BLaER1 treated with 17β-estradiol and CSF1 and Interleukin-3, amounts not matched to agents 10 nM and 100 nM (cell line): ENCODE results near the gene NOVA1.

ENCODE experiments used
- H3K27ac ChIP-seq, 11 experiments: shearing (Covaris generic); formaldehyde crosslinking; 2 replicates each; pipeline ENCODE4 v1.8.1; 2022
- H3K27me3 ChIP-seq, 11 experiments: shearing (Covaris generic); formaldehyde crosslinking; 2 replicates each; pipeline ENCODE4 v1.8.1; 2022
- H3K36me3 ChIP-seq, 11 experiments: shearing (Covaris generic); formaldehyde crosslinking; 2 replicates each; pipeline ENCODE4 v1.8.1; 2022
- H3K4me1 ChIP-seq, 10 experiments: shearing (Covaris generic); formaldehyde crosslinking; 2 replicates each; pipeline ENCODE4 v1.8.1; 2022
- H3K4me2 ChIP-seq, 11 experiments: shearing (Covaris generic); formaldehyde crosslinking; 2 replicates each; pipeline ENCODE4 v1.8.1; 2022
- H3K4me3 ChIP-seq, 10 experiments: shearing (Covaris generic); formaldehyde crosslinking; 2 replicates each; pipeline ENCODE4 v1.8.1; 2022
- H3K9ac ChIP-seq, 11 experiments: shearing (Covaris generic); formaldehyde crosslinking; 2 replicates each; pipeline ENCODE4 v1.8.1; 2022
- H3K9me3 ChIP-seq, 11 experiments: shearing (Covaris generic); formaldehyde crosslinking; replicated peaks in 1 of 11; 2 replicates each; pipeline ENCODE4 v1.8.1; 2022
- H4K20me1 ChIP-seq, 11 experiments: shearing (Covaris generic); formaldehyde crosslinking; 2 replicates each; pipeline ENCODE4 v1.8.1; 2022
- Cebpa-rat ChIP-seq, 11 experiments: shearing (Covaris generic); IDR thresholded peaks; 2 replicates each; pipeline ENCODE4 v1.8.1; 2022

NOVA1 gene

GRCh38 chr14:26595926-26596542 lies 1.8 kb downstream of the NOVA1 start:
- H3K9ac ChIP-seq = no peak overlapping the region
- peaks cover 5 to 22% (median 8%) of the 10 kb centered on the region in 11 experiments; a peak in 18 of 22 replicates for H3K9me3 ChIP-seq
- H4K20me1 ChIP-seq = no peaks in the 10 kb centered on the region
- no peak for TF ChIP-seq Cebpa-rat (IDR thresholded peaks at IDR 0.05)
- H3K4me3 ChIP-seq = no peak overlapping the region
- H3K4me1 ChIP-seq = no peaks in the 10 kb centered on the region
- no peak overlapping the region for H3K27ac ChIP-seq
- H3K4me2 ChIP-seq = no peak overlapping the region
- no peaks in the 10 kb centered on the region for H3K27me3 ChIP-seq
- no peaks in the 10 kb centered on the region for H3K36me3 ChIP-seq

DNA sequence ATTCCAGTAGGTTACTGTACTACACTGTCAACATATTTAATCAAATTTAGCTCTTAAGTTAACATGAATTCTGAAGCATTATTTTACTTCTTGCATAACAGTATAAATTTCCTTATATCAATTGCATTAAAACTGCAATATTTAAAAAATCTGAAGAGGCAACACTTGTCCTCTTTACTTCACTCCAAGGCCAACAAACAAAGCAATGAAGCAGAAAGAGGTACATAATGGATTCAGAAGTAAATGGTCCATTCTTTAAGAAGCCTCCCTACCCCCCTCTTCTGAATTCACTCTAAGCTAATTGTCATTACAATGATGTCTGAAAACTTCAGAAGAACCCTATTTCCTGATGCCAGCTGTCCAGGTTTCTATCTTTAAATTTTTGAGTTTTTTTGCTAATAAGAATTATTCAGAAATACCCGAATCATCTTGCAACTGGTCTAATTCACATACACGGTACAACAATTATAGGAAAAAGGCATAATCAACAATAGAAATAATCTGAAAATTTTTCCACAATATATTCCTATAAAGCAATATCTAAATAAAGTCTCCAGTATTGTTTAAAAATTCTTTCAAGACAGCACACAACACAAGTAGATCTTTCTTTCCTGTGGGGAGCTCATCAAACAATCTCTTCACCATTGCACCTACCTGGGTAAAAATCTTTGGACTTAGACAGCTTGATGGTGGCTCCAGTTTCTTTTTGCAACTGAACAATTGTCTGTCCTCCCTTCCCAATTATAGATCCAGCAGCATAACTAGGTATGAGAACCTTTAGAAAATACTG lies 2.9 kb downstream of the NOVA1 start:
- no peak overlapping the region for H3K9ac ChIP-seq
- TF ChIP-seq Cebpa-rat (IDR thresholded peaks at IDR 0.05) = no peak
- H3K27ac ChIP-seq = no peak overlapping the region
- H3K4me3 ChIP-seq = no peak overlapping the region
- no peaks in the 10 kb centered on the region for H3K4me1 ChIP-seq
- H4K20me1 ChIP-seq = no peaks in the 10 kb centered on the region
- H3K36me3 ChIP-seq = no peaks in the 10 kb centered on the region
- peaks cover 5 to 22% (median 8%) of the 10 kb centered on the region in 11 experiments; a peak in 18 of 22 replicates for H3K9me3 ChIP-seq
- no peaks in the 10 kb centered on the region for H3K27me3 ChIP-seq
- H3K4me2 ChIP-seq = no peak overlapping the region

- Histone ChIP-seq H3K9me3 (peaks cover 5 to 22% (median 8%) of the 10 kb centered on the region in 11 experiments; a peak in 18 of 22 replicates), H3K4me3 (no peak overlapping the region), H3K27me3 (no peaks in the 10 kb centered on the region), H3K9ac (no peak overlapping the region), H3K36me3 (no peaks in the 10 kb centered on the region), H3K4me2 (no peak overlapping the region), H3K27ac (no peak overlapping the region), H3K4me1 (no peaks in the 10 kb centered on the region), H4K20me1 (no peaks in the 10 kb centered on the region)
- TF ChIP-seq Cebpa-rat (IDR thresholded peaks at IDR 0.05) = no peak
Observed at GRCh38 chr14:26594148-26594547, 3.7 kb downstream of the NOVA1 start.

- Histone ChIP-seq H3K4me2 (no peak overlapping the region), H3K27me3 (no peaks in the 10 kb centered on the region), H3K4me1 (no peaks in the 10 kb centered on the region), H4K20me1 (no peaks in the 10 kb centered on the region), H3K9me3 (peaks cover 1 to 15% (median 8%) of the 10 kb centered on the region in 11 experiments; a peak in 18 of 22 replicates), H3K4me3 (no peak overlapping the region), H3K36me3 (no peaks in the 10 kb centered on the region), H3K27ac (no peak overlapping the region), H3K9ac (no peak overlapping the region)
- TF ChIP-seq Cebpa-rat (IDR thresholded peaks at IDR 0.05) = no peak
Observed at GRCh38 chr14:26593357-26593756, 4.5 kb downstream of the NOVA1 start.

DNA sequence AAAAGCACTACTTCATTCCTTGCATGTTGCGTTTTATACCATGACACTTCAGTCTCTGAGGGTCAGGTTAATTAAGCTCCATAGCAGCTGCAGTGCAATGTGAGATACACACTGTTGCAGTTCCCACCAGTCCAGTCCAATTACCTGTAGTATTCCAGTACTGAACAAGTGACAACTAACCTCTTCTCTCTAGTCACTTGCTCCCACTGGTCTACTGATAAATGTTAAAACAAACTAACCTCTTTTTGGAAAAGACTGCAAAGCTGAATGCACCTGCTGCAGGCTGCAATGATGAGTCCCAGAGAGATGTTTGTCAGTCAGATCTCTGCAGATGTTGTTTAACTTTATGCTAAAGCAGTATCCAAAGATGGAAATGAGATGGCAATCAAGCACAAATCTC lies 7.9 kb downstream of the NOVA1 start:
- H3K4me2 ChIP-seq = no peak overlapping the region
- TF ChIP-seq Cebpa-rat (IDR thresholded peaks at IDR 0.05) = no peak
- no peaks in the 10 kb centered on the region for H3K27me3 ChIP-seq

GRCh38 chr14:26577711-26578110 lies 20.1 kb downstream of the NOVA1 start:
- Histone ChIP-seq H3K4me2 (no peak overlapping the region), H3K27me3 (no peaks in the 10 kb centered on the region), H3K4me3 (no peak overlapping the region), H3K27ac (no peak overlapping the region), H3K9ac (no peak overlapping the region), H3K9me3 (no peaks in the 10 kb centered on the region), H3K4me1 (no peaks in the 10 kb centered on the region), H3K36me3 (no peaks in the 10 kb centered on the region), H4K20me1 (no peaks in the 10 kb centered on the region)
- TF ChIP-seq Cebpa-rat (IDR thresholded peaks at IDR 0.05) = no peak

More for the DNA sequence above, 7.9 kb downstream of the NOVA1 start:
- Histone ChIP-seq H3K27ac (no peak overlapping the region), H4K20me1 (no peaks in the 10 kb centered on the region), H3K9me3 (no peaks in the 10 kb centered on the region), H3K9ac (no peak overlapping the region), H3K4me3 (no peak overlapping the region), H3K4me1 (no peaks in the 10 kb centered on the region), H3K36me3 (no peaks in the 10 kb centered on the region)

DNA sequence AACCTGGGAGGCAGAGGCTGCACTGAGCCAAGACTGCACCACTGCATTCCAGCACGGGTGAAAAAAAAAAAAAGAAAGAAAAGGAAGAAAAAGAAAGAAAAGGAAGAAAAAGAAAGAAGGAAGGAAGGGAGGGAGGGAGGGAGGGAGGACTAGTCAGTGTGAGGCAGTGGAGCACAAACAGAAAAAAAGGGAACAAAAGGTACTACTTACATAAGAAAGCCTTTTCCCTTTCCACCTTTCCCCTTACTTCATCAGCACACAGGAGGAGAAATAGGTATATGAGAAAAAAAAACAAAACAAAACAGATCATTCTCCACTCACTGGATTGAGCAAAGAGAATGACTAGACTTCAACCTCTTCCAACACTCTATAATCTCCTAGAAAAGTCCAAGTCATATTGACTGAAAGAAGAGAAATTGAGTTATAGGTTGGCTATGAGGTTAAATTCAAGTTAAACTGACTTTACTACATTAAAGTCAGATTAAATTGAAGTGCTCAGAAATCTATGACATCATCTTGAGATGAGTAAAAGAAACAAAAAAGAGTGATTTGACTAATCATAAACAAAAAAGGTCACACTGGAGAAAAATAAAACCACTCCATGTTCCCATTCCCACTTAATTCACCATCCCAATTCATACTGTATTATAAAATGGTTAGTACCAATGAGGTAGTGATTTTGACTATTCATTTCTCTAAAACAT lies 43.6 kb downstream of the NOVA1 start:
- Histone ChIP-seq H3K9me3 (no peaks in the 10 kb centered on the region), H4K20me1 (no peaks in the 10 kb centered on the region), H3K4me2 (no peak overlapping the region), H3K27me3 (no peaks in the 10 kb centered on the region), H3K4me3 (no peak overlapping the region), H3K4me1 (no peaks in the 10 kb centered on the region), H3K27ac (no peak overlapping the region), H3K36me3 (no peaks in the 10 kb centered on the region), H3K9ac (no peak overlapping the region)
- TF ChIP-seq Cebpa-rat (IDR thresholded peaks at IDR 0.05) = no peak

DNA sequence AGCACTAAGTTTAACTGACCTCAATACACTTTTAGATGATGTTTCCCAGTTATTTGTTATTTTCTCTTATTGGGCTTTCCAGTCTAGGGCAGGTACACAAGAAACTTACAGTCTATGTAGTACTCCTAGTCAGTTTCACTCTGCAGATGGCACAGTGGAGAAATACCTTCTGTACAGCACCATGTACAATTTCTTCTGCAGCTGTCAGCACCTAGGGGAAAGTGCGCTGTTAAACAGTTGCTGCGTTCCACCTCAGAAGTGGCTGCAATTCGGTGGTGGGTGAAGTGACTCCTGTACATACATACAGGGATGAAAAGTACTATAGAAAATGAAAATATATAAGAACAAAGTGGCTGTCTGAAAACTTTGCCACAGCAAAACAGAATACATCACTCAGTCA lies 48.3 kb downstream of the NOVA1 start:
- no peaks in the 10 kb centered on the region for H3K36me3 ChIP-seq
- H3K4me3 ChIP-seq = no peak overlapping the region
- no peaks in the 10 kb centered on the region for H3K4me1 ChIP-seq
- H3K27ac ChIP-seq = no peak overlapping the region
- H4K20me1 ChIP-seq = no peaks in the 10 kb centered on the region
- no peak overlapping the region for H3K4me2 ChIP-seq
- H3K9me3 ChIP-seq = no peaks in the 10 kb centered on the region
- no peak overlapping the region for H3K9ac ChIP-seq
- no peaks in the 10 kb centered on the region for H3K27me3 ChIP-seq
- no peak for TF ChIP-seq Cebpa-rat (IDR thresholded peaks at IDR 0.05)

- no peaks in the 10 kb centered on the region for H3K36me3 ChIP-seq
- no peaks in the 10 kb centered on the region for H3K4me1 ChIP-seq
- no peaks in the 10 kb centered on the region for H4K20me1 ChIP-seq
- H3K27me3 ChIP-seq = no peaks in the 10 kb centered on the region
- no peak overlapping the region for H3K27ac ChIP-seq
- TF ChIP-seq Cebpa-rat (IDR thresholded peaks at IDR 0.05) = no peak
- H3K4me2 ChIP-seq = no peak overlapping the region
- H3K4me3 ChIP-seq = no peak overlapping the region
- H3K9ac ChIP-seq = no peak overlapping the region
- H3K9me3 ChIP-seq = no peaks in the 10 kb centered on the region
Observed at GRCh38 chr14:26548406-26548805, 49.4 kb downstream of the NOVA1 start.
